UCSD-AML1 (cell line): ENCODE data around the gene SNX11.

Experiments used
- DNase-seq: peaks from one replicate; lab custom pipeline; 2025; ENCODE audit not compliant: unreplicated experiment; lab: John Stamatoyannopoulos, UW

The SNX11 gene

GRCh38 chr17:48131216-48131824 lies 23.8 kb downstream of the SNX11 start:
- DNase-seq, result no peak

- DNase-seq, result no peak
Observed at GRCh38 chr17:48132385-48132784, 24.8 kb downstream of the SNX11 start.

GRCh38 chr17:48134912-48135480 lies 27.4 kb downstream of the SNX11 start:
- no peak for DNase-seq

GRCh38 chr17:48137656-48138055 lies 30.1 kb downstream of the SNX11 start:
- DNase-seq, result no peak

- DNase-seq, result no peak
Observed at GRCh38 chr17:48139944-48140343, 32.4 kb downstream of the SNX11 start.

- no peak for DNase-seq
Observed at GRCh38 chr17:48143629-48144028, 36.1 kb downstream of the SNX11 start.

GRCh38 chr17:48144231-48144630 lies 36.7 kb downstream of the SNX11 start:
- DNase-seq, result no peak

GRCh38 chr17:48144976-48145798 lies 37.6 kb downstream of the SNX11 start:
- DNase-seq, result no peak

GRCh38 chr17:48148029-48148770 lies 40.6 kb downstream of the SNX11 start:
- no peak for DNase-seq

- no peak for DNase-seq
Observed at GRCh38 chr17:48148854-48149786, 41.6 kb downstream of the SNX11 start.

- no peak for DNase-seq
Observed at GRCh38 chr17:48149787-48150463, 42.4 kb downstream of the SNX11 start.

- DNase-seq, result no peak
Observed at GRCh38 chr17:48150597-48151001, 43.0 kb downstream of the SNX11 start.

GRCh38 chr17:48151220-48151619 lies 43.7 kb downstream of the SNX11 start:
- DNase-seq, result no peak

- no peak for DNase-seq
Observed at GRCh38 chr17:48152289-48152688, 44.7 kb downstream of the SNX11 start.

GRCh38 chr17:48153691-48154358 lies 46.3 kb downstream of the SNX11 start:
- peak; percentile 31 for DNase-seq

GRCh38 chr17:48155889-48156611 lies 48.5 kb downstream of the SNX11 start:
- no peak for DNase-seq

GRCh38 chr17:48159232-48159631 lies 51.7 kb downstream of the SNX11 start:
- no peak for DNase-seq

- DNase-seq, result no peak
Observed at GRCh38 chr17:48160177-48161081, 52.9 kb downstream of the SNX11 start.
